Measurements from ENCODE around the gene SSBP2.

SSBP2 gene

GRCh38 chr5:81779125-81779915 lies 28.4 kb upstream of the SSBP2 start:
- H3K4me3 ChIP-seq (replicated peaks; ENCODE audit: low read depth, low read length): no peak overlapping the region
- TF ChIP-seq, protein P1, sequence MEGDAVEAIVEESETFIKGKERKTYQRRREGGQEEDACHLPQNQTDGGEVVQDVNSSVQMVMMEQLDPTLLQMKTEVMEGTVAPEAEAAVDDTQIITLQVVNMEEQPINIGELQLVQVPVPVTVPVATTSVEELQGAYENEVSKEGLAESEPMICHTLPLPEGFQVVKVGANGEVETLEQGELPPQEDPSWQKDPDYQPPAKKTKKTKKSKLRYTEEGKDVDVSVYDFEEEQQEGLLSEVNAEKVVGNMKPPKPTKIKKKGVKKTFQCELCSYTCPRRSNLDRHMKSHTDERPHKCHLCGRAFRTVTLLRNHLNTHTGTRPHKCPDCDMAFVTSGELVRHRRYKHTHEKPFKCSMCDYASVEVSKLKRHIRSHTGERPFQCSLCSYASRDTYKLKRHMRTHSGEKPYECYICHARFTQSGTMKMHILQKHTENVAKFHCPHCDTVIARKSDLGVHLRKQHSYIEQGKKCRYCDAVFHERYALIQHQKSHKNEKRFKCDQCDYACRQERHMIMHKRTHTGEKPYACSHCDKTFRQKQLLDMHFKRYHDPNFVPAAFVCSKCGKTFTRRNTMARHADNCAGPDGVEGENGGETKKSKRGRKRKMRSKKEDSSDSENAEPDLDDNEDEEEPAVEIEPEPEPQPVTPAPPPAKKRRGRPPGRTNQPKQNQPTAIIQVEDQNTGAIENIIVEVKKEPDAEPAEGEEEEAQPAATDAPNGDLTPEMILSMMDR (IDR thresholded peaks at IDR 0.05; ENCODE audit: low read depth, low read length, missing control alignments): no peak
- no peak for DNase-seq (ENCODE audit: extremely low read depth, low read depth)

- DNase-seq (ENCODE audit: extremely low read depth, low read depth): no peak
- H3K4me3 ChIP-seq (replicated peaks; ENCODE audit: low read depth, low read length): no peak overlapping the region
- TF ChIP-seq, protein P1 (IDR thresholded peaks at IDR 0.05; ENCODE audit: low read depth, low read length, missing control alignments): no peak
Observed at GRCh38 chr5:81778642-81779041, 27.7 kb upstream of the SSBP2 start.

- DNase-seq (ENCODE audit: extremely low read depth, low read depth): no peak
- TF ChIP-seq, protein P1 (IDR thresholded peaks at IDR 0.05; ENCODE audit: low read depth, low read length, missing control alignments): no peak
Observed at GRCh38 chr5:81776258-81776657, 25.4 kb upstream of the SSBP2 start.

DNA sequence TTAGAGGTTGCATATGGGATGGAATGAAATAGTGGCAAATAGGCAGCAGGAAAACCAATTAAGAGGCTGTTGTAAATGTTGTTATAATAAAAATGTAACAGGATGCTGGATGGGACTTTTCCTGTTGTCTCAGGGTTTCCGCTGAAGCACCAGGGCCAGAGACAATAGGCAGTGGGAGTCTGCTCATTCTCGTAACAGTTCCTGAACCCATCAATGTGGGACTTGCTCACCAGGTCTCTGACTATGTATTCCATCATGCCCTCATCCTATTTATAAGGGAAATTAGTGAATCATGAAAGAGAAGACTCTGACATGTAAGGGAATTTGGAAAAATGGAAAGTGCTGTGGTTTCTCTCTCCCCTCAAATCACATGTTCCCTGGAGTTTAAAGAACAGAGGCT lies 23.5 kb upstream of the SSBP2 start:
- TF ChIP-seq, protein P1 (IDR thresholded peaks at IDR 0.05; ENCODE audit: low read depth, low read length, missing control alignments): no peak

More at GRCh38 chr5:81776258-81776657, 25.4 kb upstream of the SSBP2 start:
- H3K4me3 ChIP-seq (replicated peaks; ENCODE audit: low read depth, low read length): no peak overlapping the region

DNA sequence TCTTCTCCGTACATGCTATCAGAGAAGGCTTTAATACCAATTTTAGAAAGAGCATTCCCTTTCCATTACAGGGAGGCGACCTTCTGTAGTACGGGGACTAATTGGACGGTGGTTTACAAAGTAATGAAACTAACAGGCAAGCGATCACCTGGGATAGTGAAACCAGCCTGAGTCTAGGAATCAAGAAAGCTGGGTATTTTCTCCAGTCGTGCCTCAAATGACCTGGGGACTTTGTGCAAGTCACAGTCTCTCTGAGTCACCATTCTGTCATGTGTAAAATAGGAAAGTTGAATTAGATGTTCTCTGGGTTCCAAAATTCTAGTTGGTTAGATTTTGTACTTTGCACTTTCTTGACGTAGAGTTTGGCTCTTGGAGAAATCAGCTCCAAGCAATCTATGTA lies 22.7 kb upstream of the SSBP2 start:
- no peak for DNase-seq (ENCODE audit: extremely low read depth, low read depth)
- TF ChIP-seq, protein P1 (IDR thresholded peaks at IDR 0.05; ENCODE audit: low read depth, low read length, missing control alignments): no peak
- H3K4me3 ChIP-seq (replicated peaks; ENCODE audit: low read depth, low read length): no peak overlapping the region

More for the DNA sequence above, 23.5 kb upstream of the SSBP2 start:
- no peak for DNase-seq (ENCODE audit: extremely low read depth, low read depth)
- no peak overlapping the region for H3K4me3 ChIP-seq (replicated peaks; ENCODE audit: low read depth, low read length)

DNA sequence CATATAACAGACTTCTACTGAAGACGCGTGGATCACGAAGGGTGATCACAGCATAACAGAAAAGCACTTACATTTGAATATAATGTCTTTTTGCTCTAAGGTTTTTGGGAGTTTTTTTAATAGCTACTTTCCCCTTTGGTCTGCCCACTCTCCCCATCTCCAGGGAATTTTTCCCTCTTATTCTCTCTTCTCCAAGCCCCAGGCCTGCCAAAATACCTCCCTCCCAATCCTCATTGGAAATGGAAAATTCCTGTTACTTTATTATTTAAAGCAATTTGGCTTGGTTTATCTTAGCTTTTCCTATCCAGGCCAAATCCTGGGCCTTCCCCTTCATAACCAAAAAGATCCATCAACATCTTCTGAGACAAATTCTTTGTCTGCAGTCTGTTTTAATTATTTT lies 22.3 kb upstream of the SSBP2 start:
- H3K4me3 ChIP-seq (replicated peaks; ENCODE audit: low read depth, low read length): no peak overlapping the region
- TF ChIP-seq, protein P1 (IDR thresholded peaks at IDR 0.05; ENCODE audit: low read depth, low read length, missing control alignments): no peak

More for the DNA sequence above, 22.3 kb upstream of the SSBP2 start:
- no peak for DNase-seq (ENCODE audit: extremely low read depth, low read depth)

Measured in HFF-Myc (cell line).